Suprapubic skin (tissue), 4 donors: ENCODE measurements around the gene NMNAT2. TPM values are rescaled to one million over a fixed set of nuclear protein-coding genes. Genes with fewer than 3 reads are reported as not detected.

Experiments
- DNase-seq, 2 donors: peaks; one replicate each; pipeline ENCODE4 v3.0.0-alpha.2; 2019; ENCODE audit warnings: low spot score in 2 of 2
- H3K27ac ChIP-seq: fragments of 200-600 bp; sonication (generic); one replicate; pipeline ENCODE4 v1.5.1; 2019
- H3K27me3 ChIP-seq: fragments of 200-600 bp; sonication (generic); one replicate; pipeline ENCODE4 v1.5.1; 2019
- H3K36me3 ChIP-seq: fragments of 200-600 bp; sonication (generic); one replicate; pipeline ENCODE4 v1.5.1; 2019
- H3K4me1 ChIP-seq: fragments of 200-600 bp; sonication (generic); one replicate; pipeline ENCODE4 v1.5.1; 2019
- H3K4me3 ChIP-seq: fragments of 200-600 bp; sonication (generic); one replicate; pipeline ENCODE4 v1.5.1; 2019; ENCODE audit warnings: mild to moderate bottlenecking
- H3K9me3 ChIP-seq: fragments of 200-600 bp; sonication (generic); one replicate; pipeline ENCODE4 v1.5.1; 2019
- EP300 ChIP-seq: sonication (generic); formaldehyde crosslinking; IDR thresholded peaks from one replicate; pipeline ENCODE4 v1.6.1; 2017; ENCODE audit warnings: antibody characterized with exemption
- POLR2A ChIP-seq, 2 donors: fragments of 450-650 bp; IDR thresholded peaks; one replicate each; pipeline ENCODE4 v1.6.1; 2017; ENCODE audit warnings: antibody characterized with exemption in 2 of 2, mild to moderate bottlenecking in 2 of 2, moderate library complexity in 2 of 2
- POLR2AphosphoS5 ChIP-seq, 3 donors: sonication (generic); formaldehyde crosslinking; IDR thresholded peaks; one replicate each; pipeline ENCODE4 v1.6.1; 2017; ENCODE audit warnings: antibody characterized with exemption in 3 of 3
- WGBS: methylation state at CpG from one replicate; pipeline ENCODE4 v1.1.5; 2018; 5-methylcytosine and 5-hydroxymethylcytosine counted together
- total RNA-seq, 4 donors: library from RNA; depleted of rRNA; stranded (reverse); fragments of >200 nt; gene quantifications; one replicate each; pipeline ENCODE4 v1.1.0, GENCODE V29; 2016
- TF ChIP-seq, protein P1 (sequence below), 2 donors: fragments of 200-600 bp in 1 of 2; fragments of 450-650 bp in 1 of 2; sonication (generic) in 1 of 2; IDR thresholded peaks; one replicate each; pipeline ENCODE4 v1.5.1; 2016 to 2019; ENCODE audit warnings: antibody characterized with exemption in 2 of 2, mild to moderate bottlenecking in 1 of 2, moderate library complexity in 1 of 2

The NMNAT2 gene
- total RNA-seq, 4 donors from 2014 or later: 0.48 to 0.81 (median 0.68) TPM

DNA sequence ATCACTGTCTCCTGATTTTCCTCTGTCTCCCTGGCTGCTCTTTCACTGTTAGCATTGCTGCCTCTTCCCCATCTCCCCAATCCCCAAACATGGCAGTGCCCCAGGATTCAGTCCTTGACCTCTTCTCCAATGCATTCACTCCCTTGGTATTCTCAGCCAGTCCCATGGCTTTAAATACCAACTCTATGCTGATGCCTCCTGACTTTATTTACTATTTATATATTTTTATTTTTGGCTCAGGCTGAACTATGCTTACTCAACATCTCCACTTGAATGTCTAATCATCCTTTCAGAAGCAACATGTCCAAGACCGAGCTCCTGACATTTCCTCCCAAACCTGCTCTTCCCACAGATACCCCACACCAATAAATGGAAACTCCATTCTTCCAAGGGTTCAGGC is 26.3 kb downstream of the NMNAT2 start:
- Histone ChIP-seq H3K27me3 (peaks cover 2% of the 10 kb centered on the region), H3K9me3 (no peaks in the 10 kb centered on the region), H3K36me3 (no peaks in the 10 kb centered on the region), H3K4me3 (no peak overlapping the region), H3K27ac (no peak overlapping the region), H3K4me1 (no peaks in the 10 kb centered on the region)
- TF ChIP-seq, protein P1, sequence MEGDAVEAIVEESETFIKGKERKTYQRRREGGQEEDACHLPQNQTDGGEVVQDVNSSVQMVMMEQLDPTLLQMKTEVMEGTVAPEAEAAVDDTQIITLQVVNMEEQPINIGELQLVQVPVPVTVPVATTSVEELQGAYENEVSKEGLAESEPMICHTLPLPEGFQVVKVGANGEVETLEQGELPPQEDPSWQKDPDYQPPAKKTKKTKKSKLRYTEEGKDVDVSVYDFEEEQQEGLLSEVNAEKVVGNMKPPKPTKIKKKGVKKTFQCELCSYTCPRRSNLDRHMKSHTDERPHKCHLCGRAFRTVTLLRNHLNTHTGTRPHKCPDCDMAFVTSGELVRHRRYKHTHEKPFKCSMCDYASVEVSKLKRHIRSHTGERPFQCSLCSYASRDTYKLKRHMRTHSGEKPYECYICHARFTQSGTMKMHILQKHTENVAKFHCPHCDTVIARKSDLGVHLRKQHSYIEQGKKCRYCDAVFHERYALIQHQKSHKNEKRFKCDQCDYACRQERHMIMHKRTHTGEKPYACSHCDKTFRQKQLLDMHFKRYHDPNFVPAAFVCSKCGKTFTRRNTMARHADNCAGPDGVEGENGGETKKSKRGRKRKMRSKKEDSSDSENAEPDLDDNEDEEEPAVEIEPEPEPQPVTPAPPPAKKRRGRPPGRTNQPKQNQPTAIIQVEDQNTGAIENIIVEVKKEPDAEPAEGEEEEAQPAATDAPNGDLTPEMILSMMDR (IDR thresholded peaks at IDR 0.05): no peak
- TF ChIP-seq POLR2A (IDR thresholded peaks at IDR 0.05) (no peak), POLR2AphosphoS5 (IDR thresholded peaks at IDR 0.05) (no peak), EP300 (no peak)
- DNase-seq: no peak
- 86% methylated on average over 1 of the region's 1 CpG for WGBS

DNA sequence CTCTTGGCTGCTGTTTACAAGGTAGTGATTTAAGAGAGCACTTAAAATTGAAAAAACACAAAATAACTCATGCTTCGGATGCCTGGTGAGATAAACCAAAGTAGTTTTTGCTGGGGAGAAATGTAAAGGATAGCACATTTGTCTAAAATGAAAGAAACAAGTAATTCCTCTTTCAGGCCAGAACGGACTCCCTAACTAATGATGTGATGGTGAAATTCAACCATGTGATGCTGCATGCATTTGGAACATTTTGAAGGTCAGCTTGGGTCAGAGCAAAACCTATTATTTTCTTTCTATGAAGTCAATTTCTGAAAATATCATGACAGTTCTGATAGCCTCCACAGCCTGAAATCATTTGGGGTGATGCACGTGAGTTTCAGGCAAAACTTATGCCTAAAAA is 27.6 kb downstream of the NMNAT2 start:
- Histone ChIP-seq H3K36me3 (no peaks in the 10 kb centered on the region), H3K4me3 (no peak overlapping the region), H3K9me3 (no peaks in the 10 kb centered on the region), H3K27me3 (peaks cover 2% of the 10 kb centered on the region), H3K4me1 (no peaks in the 10 kb centered on the region), H3K27ac (no peak overlapping the region)
- 60% methylated on average over 3 of the region's 3 CpGs for WGBS
- no peak for DNase-seq
- no peak for TF ChIP-seq EP300
- no peak for TF ChIP-seq POLR2A (IDR thresholded peaks at IDR 0.05)
- TF ChIP-seq POLR2AphosphoS5 (IDR thresholded peaks at IDR 0.05): no peak
- TF ChIP-seq, protein P1 (IDR thresholded peaks at IDR 0.05): no peak

DNA sequence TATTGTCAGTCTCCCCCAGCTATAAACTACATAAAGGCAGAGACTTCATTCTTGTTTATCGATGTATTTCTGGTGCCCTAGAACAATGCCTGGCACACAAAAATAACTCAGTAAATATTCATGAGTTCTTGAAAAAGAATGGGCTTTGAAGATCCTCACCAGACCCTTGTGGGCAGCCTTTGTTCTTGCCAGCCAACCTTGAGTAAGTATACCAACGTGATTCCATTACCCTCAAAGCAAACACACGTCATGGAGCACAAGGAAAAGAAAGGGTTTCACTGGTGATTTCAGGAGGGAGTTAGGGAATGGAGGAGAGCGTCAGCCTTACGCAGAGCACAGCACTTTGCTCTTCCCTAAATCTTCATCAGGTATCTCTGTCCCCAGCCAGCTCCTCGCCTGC is 29.4 kb downstream of the NMNAT2 start:
- Histone ChIP-seq H3K36me3 (no peaks in the 10 kb centered on the region), H3K27ac (no peak overlapping the region), H3K4me3 (no peak overlapping the region), H3K27me3 (no peaks in the 10 kb centered on the region), H3K9me3 (no peaks in the 10 kb centered on the region), H3K4me1 (no peaks in the 10 kb centered on the region)
- TF ChIP-seq, protein P1 (IDR thresholded peaks at IDR 0.05): no peak
- TF ChIP-seq EP300 (no peak), POLR2A (IDR thresholded peaks at IDR 0.05) (no peak), POLR2AphosphoS5 (IDR thresholded peaks at IDR 0.05) (no peak)
- 72% methylated on average over 6 of the region's 6 CpGs for WGBS
- no peak for DNase-seq

DNA sequence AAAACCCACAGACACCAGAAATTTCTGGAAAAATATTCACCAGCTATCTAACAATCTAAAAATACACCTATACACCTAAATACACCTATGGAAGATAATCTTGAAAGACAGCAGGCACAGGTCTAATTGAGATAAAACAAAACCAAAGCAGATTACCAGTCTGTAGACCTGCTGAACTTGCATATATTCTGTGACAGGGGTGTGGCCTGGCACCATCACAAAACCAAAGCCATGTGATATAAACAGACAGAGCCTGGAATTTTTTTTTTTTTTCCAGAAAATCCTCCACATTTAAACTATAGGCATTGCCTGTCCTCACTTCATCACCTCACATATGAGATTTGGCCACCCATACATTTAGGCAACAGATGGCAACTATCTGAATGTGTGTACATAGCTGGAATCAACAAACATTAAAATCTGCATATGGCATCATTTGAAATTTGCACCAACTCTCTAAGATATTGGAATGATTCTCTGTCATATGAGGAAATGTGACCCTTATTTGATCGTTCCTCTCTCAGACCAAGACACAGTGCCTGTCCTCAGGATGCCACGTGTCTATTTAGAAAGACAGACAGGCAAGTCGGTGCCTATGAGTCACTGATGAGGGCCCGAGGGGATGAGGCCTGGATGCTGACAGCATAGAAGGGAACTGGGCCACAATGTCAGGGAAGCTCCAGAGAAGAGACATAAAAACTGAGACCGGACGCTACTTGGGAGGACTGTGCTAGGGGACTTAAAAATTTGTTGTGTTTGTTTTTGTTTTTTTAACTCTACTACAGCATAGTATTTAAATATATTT is 32.6 kb downstream of the NMNAT2 start:
- H3K27ac ChIP-seq: no peak overlapping the region
- H3K36me3 ChIP-seq: no peaks in the 10 kb centered on the region
- no peak overlapping the region for H3K4me3 ChIP-seq
- H3K9me3 ChIP-seq: no peaks in the 10 kb centered on the region
- H3K4me1 ChIP-seq: no peaks in the 10 kb centered on the region
- no peak for DNase-seq
- no peaks in the 10 kb centered on the region for H3K27me3 ChIP-seq
- WGBS: 47% methylated on average over 6 of the region's 6 CpGs
- TF ChIP-seq POLR2AphosphoS5 (IDR thresholded peaks at IDR 0.05) (no peak), POLR2A (IDR thresholded peaks at IDR 0.05) (no peak), EP300 (no peak)
- TF ChIP-seq, protein P1 (IDR thresholded peaks at IDR 0.05): no peak

DNA sequence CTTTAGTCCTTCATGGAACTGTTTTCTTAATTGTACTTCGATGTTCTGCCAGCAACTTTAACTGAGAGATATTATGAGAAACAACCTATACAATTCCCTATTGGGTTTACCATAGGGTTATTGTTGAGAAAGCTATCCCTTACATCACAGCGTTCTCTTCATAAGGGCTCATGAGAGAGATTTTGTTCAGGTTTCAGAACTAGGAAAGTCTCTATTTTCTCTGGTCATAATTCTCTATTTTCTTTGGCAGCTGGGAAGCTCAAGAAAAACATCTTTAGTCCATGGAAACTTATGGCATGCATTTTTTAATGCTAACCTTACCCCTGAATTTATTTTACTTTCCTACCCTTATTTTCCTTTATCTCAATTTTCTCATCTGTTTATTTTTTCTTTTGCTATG is 38.2 kb downstream of the NMNAT2 start:
- TF ChIP-seq, protein P1 (IDR thresholded peaks at IDR 0.05): no peak
- TF ChIP-seq POLR2A (IDR thresholded peaks at IDR 0.05) (no peak), EP300 (no peak), POLR2AphosphoS5 (IDR thresholded peaks at IDR 0.05) (no peak)
- WGBS: 89% methylated on average over 2 of the region's 2 CpGs

More for the DNA sequence above, 38.2 kb downstream of the NMNAT2 start:
- DNase-seq: no peak
- Histone ChIP-seq H3K4me3 (no peak overlapping the region), H3K27me3 (no peaks in the 10 kb centered on the region), H3K4me1 (no peaks in the 10 kb centered on the region), H3K36me3 (no peaks in the 10 kb centered on the region), H3K27ac (no peak overlapping the region), H3K9me3 (no peaks in the 10 kb centered on the region)
